Upper lobe of left lung (tissue), 6 donors: ENCODE results near the gene EEPD1. TPM values are rescaled to one million over a fixed set of nuclear protein-coding genes. Genes with fewer than 3 reads are reported as not detected.

Experiments
- ATAC-seq, 2 donors: fragments of 200-7000 bp; cut with Tn5 transposase; one replicate each; pipeline ENCODE4 v1.9.1; 2022; ENCODE audit warnings: mild to moderate bottlenecking in 2 of 2, moderate library complexity in 2 of 2; ENCODE audit not compliant: low FRiP score in 2 of 2
- DNase-seq, 2 donors: peaks; one replicate each; pipeline ENCODE4 v3.0.0-alpha.2; 2019 to 2020
- H3K27ac ChIP-seq, 4 donors: fragments of 200-600 bp; sonication (generic); one replicate each; pipeline ENCODE4 v1.5.1; 2016 to 2019
- H3K27me3 ChIP-seq, 4 donors: fragments of 200-600 bp; sonication (generic); one replicate each; pipeline ENCODE4 v1.5.1; 2017 to 2019
- H3K36me3 ChIP-seq, 4 donors: fragments of 200-600 bp; sonication (generic); one replicate each; pipeline ENCODE4 v1.5.1; 2016 to 2019
- H3K4me1 ChIP-seq, 4 donors: fragments of 200-600 bp; sonication (generic); one replicate each; pipeline ENCODE4 v1.5.1; 2018 to 2019
- H3K4me3 ChIP-seq, 4 donors: fragments of 200-600 bp; sonication (generic); one replicate each; pipeline ENCODE4 v1.5.1; 2017 to 2019; ENCODE audit warnings: mild to moderate bottlenecking in 2 of 4, moderate library complexity in 1 of 4
- H3K9me3 ChIP-seq, 4 donors: fragments of 200-600 bp; sonication (generic); one replicate each; pipeline ENCODE4 v1.5.1; 2018 to 2019
- EP300 ChIP-seq, 4 donors: sonication (generic); formaldehyde crosslinking; IDR thresholded peaks; one replicate each; pipeline ENCODE4 v1.5.1; 2017; ENCODE audit warnings: antibody characterized with exemption in 4 of 4, control low read depth in 2 of 4
- POLR2A ChIP-seq, 4 donors: fragments of 450-650 bp; IDR thresholded peaks; one replicate each; pipeline ENCODE4 v1.5.1; 2016 to 2017; ENCODE audit warnings: antibody characterized with exemption in 4 of 4, mild to moderate bottlenecking in 2 of 4
- POLR2AphosphoS5 ChIP-seq, 2 donors: sonication (generic); formaldehyde crosslinking; IDR thresholded peaks; one replicate each; pipeline ENCODE4 v1.5.1; 2017; ENCODE audit warnings: antibody characterized with exemption in 2 of 2
- WGBS, 2 donors: methylation state at CpG; one replicate each; pipeline ENCODE4 v1.1.5; 2017 to 2018; 5-methylcytosine and 5-hydroxymethylcytosine counted together
- total RNA-seq, 6 donors: library from RNA; depleted of rRNA in 4 of 6; stranded (reverse); fragments of >200 nt in 4 of 6; gene quantifications; one replicate each; pipeline versions ENCODE4 v1.1.0 to v1.2.1, GENCODE V29; 2016 to 2021
- TF ChIP-seq, protein P1 (sequence below), 6 experiments: fragments of 450-650 bp in 4 of 6; fragments of 200-600 bp in 2 of 6; sonication (generic) in 2 of 6; IDR thresholded peaks; one replicate each; pipeline ENCODE4 v1.5.1; 2016 to 2019; ENCODE audit warnings: antibody characterized with exemption in 6 of 6
- donor health status: DM: no; HTN: no; CAD: no; lungs with moderate emphysema.
- donor health status: DM: no; HTN: yes; CAD: no; lungs with severe emphysema.

The EEPD1 gene
- total RNA-seq, 6 donors from 2014 or later: 5.9 to 25.1 (median 11.2) TPM

DNA sequence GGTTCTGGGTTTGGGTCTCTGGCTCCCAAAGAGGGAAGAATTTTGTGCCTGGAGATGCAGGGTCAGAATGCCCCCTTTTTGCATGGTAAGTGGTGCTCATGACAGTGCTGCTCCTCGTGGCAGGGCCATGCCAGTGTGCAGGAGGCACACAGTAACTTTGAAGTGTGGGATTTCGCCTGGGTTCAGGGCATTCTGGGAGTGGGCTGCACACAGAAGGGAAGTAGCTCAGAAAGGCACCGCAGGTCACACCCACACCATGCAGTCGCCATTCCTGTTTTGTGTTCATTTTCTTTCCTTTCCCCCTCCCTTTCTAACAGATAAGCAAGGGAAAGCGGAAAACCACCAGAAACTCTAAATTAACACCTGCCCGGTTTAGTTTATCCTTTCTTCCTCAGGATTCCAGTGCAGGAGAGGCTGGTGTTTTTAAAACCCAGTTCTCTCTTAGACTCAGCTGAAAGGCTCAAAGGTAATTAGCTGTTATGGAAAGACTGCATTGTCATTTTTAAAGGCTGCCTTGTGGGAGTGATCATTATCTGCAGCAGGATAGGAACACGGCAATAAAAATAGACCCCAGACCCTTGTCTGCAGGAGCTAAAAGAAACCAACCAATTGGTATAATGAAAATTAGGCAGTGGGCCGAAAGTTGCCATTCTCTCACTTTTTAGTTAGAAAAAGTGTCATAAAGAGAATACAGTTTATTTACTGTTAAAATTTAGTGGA lies 50.2 kb downstream of the EEPD1 start:
- no peak for TF ChIP-seq POLR2A (IDR thresholded peaks at IDR 0.05)
- no peak for TF ChIP-seq EP300 (IDR thresholded peaks at IDR 0.05)
- TF ChIP-seq POLR2AphosphoS5 (IDR thresholded peaks at IDR 0.05): no peak
- TF ChIP-seq, protein P1, sequence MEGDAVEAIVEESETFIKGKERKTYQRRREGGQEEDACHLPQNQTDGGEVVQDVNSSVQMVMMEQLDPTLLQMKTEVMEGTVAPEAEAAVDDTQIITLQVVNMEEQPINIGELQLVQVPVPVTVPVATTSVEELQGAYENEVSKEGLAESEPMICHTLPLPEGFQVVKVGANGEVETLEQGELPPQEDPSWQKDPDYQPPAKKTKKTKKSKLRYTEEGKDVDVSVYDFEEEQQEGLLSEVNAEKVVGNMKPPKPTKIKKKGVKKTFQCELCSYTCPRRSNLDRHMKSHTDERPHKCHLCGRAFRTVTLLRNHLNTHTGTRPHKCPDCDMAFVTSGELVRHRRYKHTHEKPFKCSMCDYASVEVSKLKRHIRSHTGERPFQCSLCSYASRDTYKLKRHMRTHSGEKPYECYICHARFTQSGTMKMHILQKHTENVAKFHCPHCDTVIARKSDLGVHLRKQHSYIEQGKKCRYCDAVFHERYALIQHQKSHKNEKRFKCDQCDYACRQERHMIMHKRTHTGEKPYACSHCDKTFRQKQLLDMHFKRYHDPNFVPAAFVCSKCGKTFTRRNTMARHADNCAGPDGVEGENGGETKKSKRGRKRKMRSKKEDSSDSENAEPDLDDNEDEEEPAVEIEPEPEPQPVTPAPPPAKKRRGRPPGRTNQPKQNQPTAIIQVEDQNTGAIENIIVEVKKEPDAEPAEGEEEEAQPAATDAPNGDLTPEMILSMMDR (IDR thresholded peaks at IDR 0.05): no peak
- 37 to 42% methylated on average over 7 to 8 of the region's 8 CpGs for WGBS, 2 donors
- H3K9me3 ChIP-seq: no peaks in the 10 kb centered on the region
- H3K27ac ChIP-seq: no peak overlapping the region
- no peak for ATAC-seq
- H3K36me3 ChIP-seq: no peaks in the 10 kb centered on the region
- peaks cover 22 to 38% (median 28%) of the 10 kb centered on the region in 4 donors for H3K4me1 ChIP-seq
- H3K4me3 ChIP-seq: no peak overlapping the region
- DNase-seq: no peak
- H3K27me3 ChIP-seq: no peaks in the 10 kb centered on the region

DNA sequence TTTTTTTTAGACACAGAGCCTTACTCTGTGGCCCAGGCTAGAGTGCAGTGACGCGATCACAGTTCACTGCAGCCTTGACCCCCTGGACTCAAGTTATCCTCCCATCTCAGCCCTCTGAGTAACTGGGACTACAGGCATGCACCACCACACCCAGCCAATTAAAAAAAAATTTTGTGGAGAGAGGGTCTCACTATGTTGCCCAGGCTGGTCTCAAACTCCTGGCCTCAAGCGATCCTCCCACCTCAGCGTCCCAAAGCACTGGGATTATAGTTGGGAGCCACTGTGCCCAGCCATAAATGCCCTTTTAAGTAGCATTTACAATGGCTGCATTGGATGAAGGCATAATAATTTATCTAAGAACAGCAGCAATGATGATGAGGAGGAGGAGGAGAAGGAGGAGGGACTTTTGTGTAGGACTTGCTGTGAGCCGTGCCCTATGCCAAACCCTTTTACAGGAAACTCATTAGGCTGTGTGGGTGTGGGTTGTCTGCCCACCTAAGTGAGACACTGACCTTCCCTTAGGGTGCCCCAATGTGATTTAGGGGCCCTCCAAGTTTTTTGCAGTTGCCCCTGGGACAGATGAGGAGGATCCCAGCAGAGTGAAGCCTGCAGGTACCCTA lies 51.1 kb downstream of the EEPD1 start:
- DNase-seq (no peak), ATAC-seq (no peak)
- TF ChIP-seq POLR2A (IDR thresholded peaks at IDR 0.05): no peak
- no peak for TF ChIP-seq POLR2AphosphoS5 (IDR thresholded peaks at IDR 0.05)
- TF ChIP-seq EP300 (IDR thresholded peaks at IDR 0.05): no peak
- TF ChIP-seq, protein P1 (IDR thresholded peaks at IDR 0.05): no peak
- WGBS, 2 donors: 84 to 86% methylated on average over 5 of the region's 5 CpGs
- Histone ChIP-seq H3K4me3 (no peak overlapping the region), H3K27ac (no peak overlapping the region), H3K36me3 (no peaks in the 10 kb centered on the region), H3K27me3 (no peaks in the 10 kb centered on the region), H3K4me1 (peaks cover 29 to 44% (median 36%) of the 10 kb centered on the region in 4 donors), H3K9me3 (no peaks in the 10 kb centered on the region)

DNA sequence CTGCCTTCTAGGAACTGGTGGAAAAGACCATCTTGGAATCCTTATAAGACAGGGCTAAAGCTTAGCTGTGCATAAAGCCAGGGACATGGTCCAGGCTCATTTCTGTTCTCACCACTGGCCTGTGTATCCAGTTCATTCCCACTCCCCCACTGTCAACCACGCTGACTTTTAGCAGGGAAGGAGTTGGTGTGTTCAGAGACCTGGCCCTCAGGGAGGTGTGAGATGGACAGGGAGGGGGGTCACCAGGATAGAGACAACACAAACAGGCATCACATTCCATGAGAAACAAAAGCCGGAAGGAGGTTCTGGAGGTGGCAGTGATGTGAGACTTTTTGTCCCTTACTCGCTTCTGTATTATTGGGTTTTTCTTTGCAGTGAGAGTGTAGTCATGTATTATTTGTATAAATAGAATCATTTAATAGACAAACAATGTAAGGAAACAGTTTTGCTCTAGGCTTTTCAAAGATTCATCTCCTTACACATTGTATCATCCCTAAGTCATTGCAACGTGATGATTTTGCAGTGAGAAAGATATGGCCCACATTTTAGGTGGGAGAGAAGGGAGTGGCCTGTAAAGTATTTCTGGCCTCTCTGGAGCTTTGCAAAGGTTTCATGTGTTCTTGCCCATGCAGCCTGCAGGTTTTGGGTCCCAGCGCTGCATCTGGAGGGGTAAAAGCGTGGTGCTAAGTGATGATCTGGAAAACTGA lies 52.0 kb downstream of the EEPD1 start:
- H3K4me1 ChIP-seq: peaks cover 29 to 45% (median 36%) of the 10 kb centered on the region in 4 donors

DNA sequence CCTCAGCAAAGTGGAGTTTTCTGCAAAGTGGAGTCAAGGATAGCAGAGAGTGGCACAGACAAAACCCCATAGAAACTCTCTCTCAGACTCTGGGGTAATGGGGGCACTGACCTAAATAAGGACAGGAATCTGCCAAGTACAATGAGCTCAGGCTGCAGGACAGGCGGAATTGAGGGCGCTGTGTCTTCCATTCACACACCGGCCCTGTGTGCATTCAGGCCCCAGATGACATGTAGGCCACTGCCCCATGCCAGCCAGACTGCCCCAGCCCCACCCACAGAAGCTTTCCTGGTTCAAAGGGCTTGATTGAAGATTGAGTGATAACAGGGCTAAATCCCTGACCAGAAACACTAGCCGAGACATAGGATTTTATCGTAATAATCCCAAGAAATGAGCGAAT lies 52.7 kb downstream of the EEPD1 start:
- no peak for TF ChIP-seq EP300 (IDR thresholded peaks at IDR 0.05)
- TF ChIP-seq, protein P1 (IDR thresholded peaks at IDR 0.05): no peak
- TF ChIP-seq POLR2AphosphoS5 (IDR thresholded peaks at IDR 0.05): no peak
- TF ChIP-seq POLR2A (IDR thresholded peaks at IDR 0.05): no peak
- WGBS, 2 donors: 94 to 97% methylated on average over 6 of the region's 6 CpGs
- H3K27me3 ChIP-seq: no peaks in the 10 kb centered on the region
- no peak overlapping the region for H3K27ac ChIP-seq
- no peaks in the 10 kb centered on the region for H3K36me3 ChIP-seq
- no peak for ATAC-seq
- DNase-seq: no peak
- no peak overlapping the region for H3K4me3 ChIP-seq
- H3K9me3 ChIP-seq: no peaks in the 10 kb centered on the region
- peaks cover 29 to 45% (median 36%) of the 10 kb centered on the region in 4 donors for H3K4me1 ChIP-seq

More for the DNA sequence above, 52.0 kb downstream of the EEPD1 start:
- ATAC-seq (no peak), DNase-seq (no peak)
- TF ChIP-seq EP300 (IDR thresholded peaks at IDR 0.05) (no peak), POLR2A (IDR thresholded peaks at IDR 0.05) (no peak), POLR2AphosphoS5 (IDR thresholded peaks at IDR 0.05) (no peak)
- TF ChIP-seq, protein P1 (IDR thresholded peaks at IDR 0.05): no peak
- H3K27me3 ChIP-seq: no peaks in the 10 kb centered on the region
- no peaks in the 10 kb centered on the region for H3K36me3 ChIP-seq
- H3K27ac ChIP-seq: no peak overlapping the region
- 78 to 81% methylated on average over 6 of the region's 6 CpGs for WGBS, 2 donors
- H3K9me3 ChIP-seq: no peaks in the 10 kb centered on the region
- H3K4me3 ChIP-seq: no peak overlapping the region
